GM18505 (cell line): ENCODE results near the gene NAA35.
"Not testable (repeated sequence)": the region's sequence is repeated elsewhere in the genome, so short reads cannot be mapped to it uniquely, and the experiment has no call there.

Experiments used
- ATAC-seq: cut with Tn5 transposase; IDR thresholded peaks from one replicate; pipeline ENCODE4 v1.9.1; 2021; ENCODE audit not compliant: unreplicated experiment
- POLR2A ChIP-seq: IDR thresholded peaks from 4 replicates; pipeline ENCODE4 v1.6.1; 2011; ENCODE audit warnings: borderline replicate concordance; ENCODE audit not compliant: insufficient read depth, insufficient read length; ENCODE audit errors: extremely low read depth

The NAA35 gene

DNA sequence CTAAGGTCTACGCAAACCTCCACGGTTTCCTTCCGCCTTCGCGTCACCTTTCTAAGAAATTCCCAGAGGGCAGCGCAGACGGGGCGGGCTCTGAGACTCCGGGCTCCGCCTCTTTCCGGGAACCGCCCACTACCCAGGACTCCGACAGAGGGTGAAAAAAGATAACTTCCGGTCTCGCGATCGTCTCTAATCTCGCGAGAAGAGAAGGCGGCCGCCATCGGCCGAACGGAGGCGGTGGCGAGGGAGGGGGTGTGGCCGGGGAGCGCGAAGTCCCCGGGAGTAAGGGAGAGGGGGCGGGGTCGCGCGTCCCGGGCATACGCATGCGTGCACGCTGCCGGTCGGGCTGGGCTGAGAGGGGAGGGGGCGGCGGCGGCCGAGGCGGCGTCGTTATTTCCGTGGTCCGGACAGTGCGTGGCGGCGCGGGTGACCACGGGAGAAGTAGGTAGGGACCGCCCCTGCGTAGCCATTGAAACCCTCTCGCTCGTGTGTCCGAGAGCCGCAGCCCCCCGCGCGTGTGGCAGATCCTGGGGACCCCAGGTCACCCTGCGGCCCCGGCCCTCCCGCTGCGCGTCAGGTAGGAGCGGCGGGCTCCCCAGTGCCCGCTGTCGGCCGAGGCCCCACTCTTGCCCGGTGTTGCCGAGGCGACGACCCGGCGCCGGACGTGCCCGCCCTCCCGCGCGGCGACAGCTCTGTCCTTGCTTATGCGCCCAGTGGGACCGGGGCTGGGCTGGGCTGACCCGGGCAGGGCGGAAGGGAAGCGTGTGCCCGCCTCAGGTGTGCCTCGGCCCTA lies at the start of gene NAA35:
TSS of gene NAA35 (plus strand) at position 315 of the 790 bp plus-strand sequence. CDS start 1,014 bp downstream, outside the sequence.
- no peak for TF ChIP-seq POLR2A
- peak; percentile 89 for ATAC-seq

DNA sequence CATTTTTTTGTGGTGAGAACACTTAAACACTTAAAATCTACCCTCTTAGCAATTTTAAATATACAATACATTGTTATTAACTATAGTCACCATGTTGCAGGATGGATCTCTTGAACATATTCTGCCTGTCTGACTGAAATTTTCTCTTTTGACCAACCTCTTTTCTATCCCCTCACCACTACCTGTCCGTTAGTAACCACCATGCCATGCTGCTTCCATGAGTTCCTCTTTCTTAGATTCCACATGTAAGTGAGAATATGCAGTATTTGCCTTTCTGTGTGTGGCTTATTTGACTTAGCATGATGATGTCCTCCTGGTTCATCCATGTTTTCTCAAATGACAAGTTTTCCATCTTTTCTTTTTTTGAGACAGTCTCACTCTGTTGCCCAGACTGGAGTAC lies 48.5 kb upstream of the NAA35 start:
- no peak for TF ChIP-seq POLR2A
- no peak for ATAC-seq

DNA sequence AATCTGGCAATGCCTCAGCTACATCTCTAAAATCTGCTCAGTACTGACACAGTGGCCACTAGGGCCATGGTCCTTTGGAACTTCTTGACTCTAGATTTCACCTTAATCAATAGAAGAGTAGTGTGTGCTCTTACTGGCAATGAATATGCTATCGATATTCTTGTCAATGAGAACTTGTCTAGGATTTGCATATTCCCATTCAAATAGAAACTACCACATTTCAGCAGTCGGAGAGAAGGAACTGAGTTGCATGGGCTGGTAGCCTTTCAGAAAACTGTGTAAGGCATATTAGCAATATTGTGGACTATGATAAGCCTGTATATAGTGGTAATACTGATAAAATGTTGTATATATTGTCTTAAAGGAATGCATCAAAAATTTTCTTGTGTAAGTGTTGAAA lies 45.3 kb upstream of the NAA35 start:
- TF ChIP-seq POLR2A: no peak
- no peak for ATAC-seq

DNA sequence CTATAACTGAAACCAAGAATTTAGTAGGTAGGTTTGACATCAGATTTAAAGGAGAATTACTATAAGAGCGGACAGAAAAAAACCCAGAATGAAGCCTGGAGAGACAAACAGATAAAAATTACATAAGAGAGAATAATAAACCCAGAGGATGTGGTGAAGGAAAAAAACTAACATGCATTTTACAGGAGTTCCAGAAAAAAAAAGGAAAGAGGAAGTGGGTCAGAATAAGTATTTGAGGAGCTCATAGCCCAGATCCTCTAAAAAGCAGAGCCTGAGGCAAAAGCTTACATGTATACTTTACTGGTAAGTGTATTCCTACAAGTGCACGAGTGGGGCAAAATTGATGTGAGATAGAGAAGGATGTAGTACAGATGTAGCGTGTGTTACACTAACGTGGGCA lies 43.1 kb upstream of the NAA35 start:
- no peak for TF ChIP-seq POLR2A
- no peak for ATAC-seq

DNA sequence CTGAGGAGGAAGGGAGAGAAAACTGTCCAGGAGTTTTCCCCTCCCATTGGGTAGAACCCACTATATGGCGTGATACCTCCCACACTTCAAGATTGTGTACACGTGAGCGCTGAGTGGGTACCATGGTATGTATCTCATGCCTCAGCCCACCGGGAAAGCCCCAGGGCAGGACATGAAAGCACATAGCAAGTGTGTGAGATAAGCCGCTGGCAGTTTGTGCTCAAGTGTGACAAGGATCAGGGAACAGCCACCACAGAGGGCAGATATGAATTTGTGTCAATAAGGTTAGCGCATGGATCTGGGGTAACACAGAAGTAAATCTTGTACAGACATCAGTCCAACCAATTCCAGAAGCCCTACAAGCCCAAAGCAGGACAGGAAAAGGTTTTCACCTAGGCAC lies 42.6 kb upstream of the NAA35 start:
- no peak for ATAC-seq
- no peak for TF ChIP-seq POLR2A

DNA sequence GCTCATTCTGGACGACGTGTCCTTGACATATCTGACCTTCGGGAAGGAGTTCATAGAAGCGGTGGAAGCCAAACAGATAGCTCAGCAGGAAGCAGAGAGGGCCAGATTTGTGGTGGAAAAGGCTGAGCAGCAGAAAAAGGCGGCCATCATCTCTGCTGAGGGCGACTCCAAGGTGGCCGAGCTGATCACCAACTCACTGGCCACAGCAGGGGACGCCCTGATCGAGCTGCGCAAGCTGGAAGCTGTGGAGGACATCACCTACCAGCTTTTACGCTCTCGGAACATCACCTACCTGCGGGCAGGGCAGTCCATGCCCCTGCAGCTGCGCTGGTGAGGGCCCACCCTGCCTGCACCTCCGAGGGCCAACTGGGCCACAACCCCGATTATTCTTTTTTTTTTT lies 41.6 kb upstream of the NAA35 start:
- TF ChIP-seq POLR2A: no peak
- no peak for ATAC-seq

DNA sequence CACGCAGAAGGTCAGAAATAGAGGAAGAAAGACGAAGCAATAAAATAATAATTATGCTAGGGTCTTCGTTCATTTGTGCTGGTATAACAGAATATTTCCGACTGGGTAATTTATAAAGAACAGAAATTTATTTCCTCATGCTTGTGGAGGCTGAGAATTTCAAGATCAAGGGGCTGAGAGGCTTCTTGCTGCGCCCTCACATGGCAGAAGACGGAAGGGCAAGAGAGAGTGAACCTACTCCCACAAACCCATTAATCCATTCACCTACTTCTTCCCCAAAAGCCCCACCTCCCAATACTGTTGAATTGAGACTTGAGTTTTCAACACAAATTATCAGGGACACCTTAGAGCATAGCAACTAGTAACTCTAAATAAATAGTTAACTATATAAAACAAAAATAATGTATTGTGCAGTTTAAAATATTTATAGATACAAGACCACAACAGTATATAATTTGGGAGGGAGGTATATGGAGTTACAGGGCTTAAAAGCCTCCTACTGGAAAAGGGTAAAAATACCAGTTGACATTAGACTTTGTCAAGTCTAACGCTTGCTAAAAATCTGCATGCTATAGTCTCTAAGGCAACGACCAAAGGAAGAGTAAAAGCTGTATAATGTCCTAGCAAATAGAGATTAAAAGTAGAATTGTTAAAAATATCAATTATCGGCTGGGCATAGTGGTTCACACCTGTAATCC lies 40.3 kb upstream of the NAA35 start:
- no peak for TF ChIP-seq POLR2A
- no peak for ATAC-seq

DNA sequence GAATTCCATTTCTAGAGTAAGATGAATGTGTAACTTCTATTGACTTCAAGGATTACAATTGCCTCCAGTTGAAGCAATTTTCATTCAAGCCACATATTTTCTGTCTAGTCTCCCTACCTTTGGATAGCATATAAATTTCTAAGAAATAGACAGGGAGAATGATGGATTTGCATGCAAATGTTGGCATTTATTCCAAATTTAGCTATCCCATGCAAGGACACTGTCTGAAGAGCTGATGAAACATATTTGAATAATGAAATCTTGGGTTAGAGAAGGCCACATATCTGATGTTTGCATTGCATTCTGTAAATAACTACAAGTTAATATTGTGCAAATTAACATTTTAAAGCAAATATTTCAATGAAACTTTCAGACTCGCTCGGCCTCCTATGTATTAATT lies 36.0 kb upstream of the NAA35 start:
- no peak for TF ChIP-seq POLR2A
- no peak for ATAC-seq

DNA sequence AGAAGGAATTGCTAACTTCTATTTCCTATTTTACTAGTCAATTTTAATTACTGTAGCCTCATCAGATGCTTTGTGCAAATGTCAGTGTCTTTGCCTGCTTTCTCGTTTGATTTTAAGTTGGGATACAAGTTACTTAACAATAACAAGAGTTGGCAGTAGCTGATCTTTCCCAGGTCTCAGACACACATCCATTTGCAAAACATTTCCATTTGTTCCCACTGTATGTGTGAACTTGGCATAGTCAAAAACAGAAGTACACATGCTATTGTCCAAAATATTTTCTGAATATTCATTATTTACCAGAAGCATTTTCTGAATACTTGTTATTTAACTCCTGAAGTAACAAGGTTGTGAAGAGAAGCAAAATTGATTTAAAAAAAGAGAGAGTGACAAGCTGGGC lies 35.0 kb upstream of the NAA35 start:
- no peak for ATAC-seq
- no peak for TF ChIP-seq POLR2A

DNA sequence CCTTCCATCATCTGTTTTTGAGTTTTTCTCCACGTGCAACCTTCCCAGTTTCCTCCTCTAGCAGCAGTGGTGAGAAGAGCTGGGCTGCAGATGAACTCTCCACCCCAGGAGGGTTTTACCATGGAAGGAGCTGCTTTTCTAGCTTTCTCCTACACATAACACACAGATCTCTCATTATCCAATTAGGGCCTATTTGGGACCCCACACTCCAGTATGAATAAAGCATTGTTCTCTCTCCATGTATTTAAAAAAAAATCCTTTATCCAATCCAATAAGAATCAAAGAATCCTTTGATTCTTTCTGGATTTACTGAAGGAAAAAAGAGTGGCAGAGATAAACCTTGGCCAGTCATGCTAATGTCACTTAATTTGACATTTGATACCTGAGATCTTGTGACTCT lies 31.6 kb upstream of the NAA35 start:
- ATAC-seq: no peak
- TF ChIP-seq POLR2A: no peak

DNA sequence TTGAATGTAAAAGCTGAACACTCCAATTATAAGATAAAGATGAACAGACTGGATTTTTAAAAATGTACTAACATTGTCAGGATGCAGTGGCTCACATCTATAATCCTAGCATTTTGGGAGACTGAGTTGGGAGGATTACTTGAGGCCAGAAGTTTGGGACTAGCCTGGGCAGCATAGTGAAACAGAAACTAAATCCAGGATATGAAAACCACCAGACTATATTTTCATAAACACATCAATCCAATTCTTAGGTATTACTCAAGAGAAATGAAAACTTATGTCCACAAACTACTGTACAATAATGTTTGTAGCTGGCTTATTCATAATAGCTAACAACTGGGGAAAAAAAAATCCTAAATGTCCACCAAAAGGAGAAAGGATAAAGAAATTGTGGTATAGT lies 26.8 kb upstream of the NAA35 start:
- no peak for ATAC-seq
- no peak for TF ChIP-seq POLR2A

DNA sequence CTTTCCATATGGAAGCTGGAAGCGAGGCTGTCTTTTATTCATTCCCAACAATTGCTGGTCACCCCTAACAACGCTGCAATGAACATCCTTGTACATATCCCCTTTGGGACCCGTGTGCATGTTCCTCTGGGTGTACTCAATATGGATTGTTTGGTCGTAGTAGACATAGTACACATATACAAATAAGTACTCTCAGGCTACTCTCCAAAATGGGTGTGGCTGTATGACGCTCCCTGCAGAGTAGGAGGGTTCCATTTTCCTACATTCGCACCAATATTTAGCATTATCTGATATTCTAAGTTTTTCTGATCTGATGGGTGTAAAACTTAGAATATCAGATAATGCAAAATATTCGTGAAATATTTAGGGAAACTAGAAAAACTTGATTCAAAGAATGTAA lies 23.2 kb upstream of the NAA35 start:
- no peak for TF ChIP-seq POLR2A
- ATAC-seq: no peak

DNA sequence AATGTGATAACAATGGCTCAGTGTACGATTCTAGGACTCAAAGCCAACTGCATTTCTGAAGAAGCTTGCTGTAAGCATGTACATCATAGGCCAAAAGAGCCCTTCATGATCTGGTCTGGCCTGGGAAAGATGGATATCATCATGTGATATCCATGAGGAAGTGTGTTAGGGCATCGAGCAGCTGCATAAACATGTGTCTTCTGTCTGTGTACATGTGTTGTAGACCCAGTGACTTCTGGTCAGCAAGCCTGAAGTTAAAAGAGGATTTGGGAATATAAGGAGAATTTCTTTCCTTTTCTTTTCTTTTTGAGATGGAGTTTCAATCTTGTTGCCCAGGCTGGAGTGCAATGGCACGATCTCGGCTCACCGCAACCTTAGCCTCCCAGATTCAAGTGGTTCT lies 15.5 kb upstream of the NAA35 start:
- no peak for TF ChIP-seq POLR2A
- no peak for ATAC-seq

DNA sequence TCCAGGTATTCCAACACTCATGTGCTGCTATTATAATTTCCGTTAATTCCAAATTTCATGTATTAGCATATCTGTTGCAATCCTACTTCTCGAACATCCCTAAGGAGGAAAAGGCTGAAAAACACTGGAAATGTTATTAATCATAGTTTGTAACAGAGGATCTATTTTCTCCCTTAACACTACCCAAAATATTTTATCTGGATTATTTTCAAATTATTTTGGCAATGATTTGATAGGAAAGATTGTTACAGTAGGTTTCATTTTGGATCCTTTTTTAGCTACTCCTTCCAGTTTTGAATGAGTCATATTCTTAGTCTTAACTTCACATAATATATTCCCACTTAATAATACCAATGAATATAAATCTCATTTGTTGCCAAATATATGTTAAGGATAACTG lies 13.9 kb upstream of the NAA35 start:
- ATAC-seq: no peak
- TF ChIP-seq POLR2A: no peak

DNA sequence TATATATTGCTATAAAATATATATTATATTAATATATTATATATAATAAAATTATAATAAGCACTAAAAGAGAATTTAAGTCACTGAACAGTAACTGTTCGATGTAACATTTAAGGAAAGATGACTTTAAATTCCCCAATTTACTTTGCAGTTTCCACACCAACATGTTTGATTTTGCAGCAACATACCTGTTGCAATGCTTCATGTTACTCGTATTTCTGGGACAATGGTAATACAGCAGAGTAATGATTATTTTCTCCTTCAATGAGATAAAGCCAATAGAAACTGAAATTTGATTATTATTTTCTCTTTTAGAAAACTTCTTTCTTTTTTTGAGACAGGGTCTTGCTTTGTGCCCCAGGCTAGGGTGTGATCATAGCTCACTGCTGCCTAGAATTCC lies 9.5 kb upstream of the NAA35 start:
- no peak for ATAC-seq
- no peak for TF ChIP-seq POLR2A

DNA sequence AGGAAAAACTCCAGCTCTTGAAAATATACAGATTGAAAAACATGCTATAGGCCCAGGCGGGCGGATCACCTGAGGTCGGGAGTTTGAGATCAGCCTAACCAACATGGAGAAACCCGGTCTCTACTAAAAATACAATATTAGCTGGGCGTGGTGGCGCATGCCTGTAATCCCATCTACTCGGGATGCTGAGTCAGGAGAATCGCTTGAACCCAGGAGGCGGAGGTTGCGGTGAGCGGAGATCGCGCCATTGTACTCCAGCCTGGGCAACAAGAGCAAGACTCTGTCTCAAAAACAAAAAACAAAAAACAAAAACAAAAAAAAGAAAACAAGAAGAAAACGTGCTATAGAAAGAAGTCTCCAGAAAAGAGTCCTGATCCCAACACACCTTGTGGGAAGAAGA lies 5.0 kb upstream of the NAA35 start:
- ATAC-seq: not testable (repeated sequence)
